ENCODE data around the gene SCG5. TPM values are rescaled to one million over a fixed set of nuclear protein-coding genes. Genes with fewer than 3 reads are reported as not detected.

Gene SCG5
- total RNA-seq, 1 donor from 2014 or later, result 0.65 TPM

DNA sequence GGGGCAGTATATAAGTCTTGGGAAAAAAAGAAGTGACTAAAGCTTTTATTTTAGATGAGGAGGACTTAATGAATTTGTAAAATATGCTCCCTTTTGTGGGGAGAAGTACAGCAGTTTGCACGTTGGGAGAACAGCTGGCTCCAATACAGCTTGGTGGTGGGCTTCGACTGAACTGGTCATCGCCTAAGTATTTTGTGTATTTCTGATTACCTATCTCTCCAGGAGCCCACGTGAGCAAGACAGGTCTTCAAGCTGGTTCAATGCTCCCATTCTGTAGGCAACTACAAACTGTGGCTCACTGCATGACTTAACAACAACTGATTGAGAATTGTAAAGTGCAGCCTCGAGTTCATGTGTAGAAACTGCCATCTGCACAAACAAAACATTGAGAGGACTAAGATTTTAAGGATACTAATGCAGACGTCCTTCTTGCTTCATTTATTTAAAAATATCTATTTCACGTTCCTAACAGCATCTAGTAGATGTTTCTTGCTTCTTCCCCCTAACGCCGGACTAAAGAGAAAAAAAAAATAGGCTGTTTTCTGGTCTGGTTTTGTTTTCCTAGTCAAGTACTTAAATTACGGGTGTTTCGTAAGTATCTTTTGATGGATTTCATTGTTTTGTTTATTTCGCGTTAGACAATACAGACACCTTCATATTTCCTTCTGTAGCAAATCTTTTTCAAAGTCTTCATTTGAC is 74.9 kb downstream of the SCG5 start:
- Histone ChIP-seq H3K36me3 (no peaks in the 10 kb centered on the region), H3K27me3 (ENCODE audit: low read depth) (peaks cover 78% of the 10 kb centered on the region), H3K27ac (no peak overlapping the region), H3K4me3 (peak overlapping the region; percentile 40), H3K4me1 (peaks cover 30% of the 10 kb centered on the region), H3K9me3 (no peaks in the 10 kb centered on the region)
- TF ChIP-seq, protein P1, sequence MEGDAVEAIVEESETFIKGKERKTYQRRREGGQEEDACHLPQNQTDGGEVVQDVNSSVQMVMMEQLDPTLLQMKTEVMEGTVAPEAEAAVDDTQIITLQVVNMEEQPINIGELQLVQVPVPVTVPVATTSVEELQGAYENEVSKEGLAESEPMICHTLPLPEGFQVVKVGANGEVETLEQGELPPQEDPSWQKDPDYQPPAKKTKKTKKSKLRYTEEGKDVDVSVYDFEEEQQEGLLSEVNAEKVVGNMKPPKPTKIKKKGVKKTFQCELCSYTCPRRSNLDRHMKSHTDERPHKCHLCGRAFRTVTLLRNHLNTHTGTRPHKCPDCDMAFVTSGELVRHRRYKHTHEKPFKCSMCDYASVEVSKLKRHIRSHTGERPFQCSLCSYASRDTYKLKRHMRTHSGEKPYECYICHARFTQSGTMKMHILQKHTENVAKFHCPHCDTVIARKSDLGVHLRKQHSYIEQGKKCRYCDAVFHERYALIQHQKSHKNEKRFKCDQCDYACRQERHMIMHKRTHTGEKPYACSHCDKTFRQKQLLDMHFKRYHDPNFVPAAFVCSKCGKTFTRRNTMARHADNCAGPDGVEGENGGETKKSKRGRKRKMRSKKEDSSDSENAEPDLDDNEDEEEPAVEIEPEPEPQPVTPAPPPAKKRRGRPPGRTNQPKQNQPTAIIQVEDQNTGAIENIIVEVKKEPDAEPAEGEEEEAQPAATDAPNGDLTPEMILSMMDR (IDR thresholded peaks at IDR 0.05), result no peak
- ATAC-seq (no peak), DNase-seq (no peak)
- intact Hi-C loops (cut with DNase I), result no loop called here

DNA sequence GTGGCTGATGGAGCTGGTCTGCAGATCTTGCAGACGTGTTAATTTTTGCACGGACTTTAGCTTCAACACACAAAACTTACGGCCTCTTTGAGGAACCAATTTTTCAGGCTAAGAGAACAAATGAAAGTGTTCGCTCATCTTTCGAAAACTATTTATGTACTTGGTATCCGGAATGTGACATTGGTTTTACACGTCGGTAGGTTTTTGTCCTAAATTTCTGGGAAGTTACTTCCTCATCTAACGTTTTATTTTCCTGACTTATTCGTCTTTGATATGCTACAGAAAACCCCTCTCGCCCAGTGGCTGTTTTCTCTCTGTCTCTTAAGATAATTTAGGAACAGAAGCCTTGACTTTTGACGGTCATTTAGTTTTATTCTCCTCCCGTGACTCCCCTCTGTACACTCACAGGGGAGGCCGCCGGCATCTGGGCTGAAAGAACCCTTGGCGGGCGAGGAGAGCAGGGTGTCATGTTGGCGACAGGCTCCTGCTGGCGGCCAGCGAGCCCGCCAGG is 75.5 kb downstream of the SCG5 start:
- intact Hi-C loops (cut with DNase I), result no loop called here
- no peaks in the 10 kb centered on the region for H3K9me3 ChIP-seq
- ATAC-seq (no peak), DNase-seq (no peak)
- peaks cover 30% of the 10 kb centered on the region for H3K4me1 ChIP-seq
- H3K27me3 ChIP-seq (ENCODE audit: low read depth), result peaks cover 78% of the 10 kb centered on the region
- TF ChIP-seq, protein P1 (IDR thresholded peaks at IDR 0.05), result no peak
- H3K36me3 ChIP-seq, result no peaks in the 10 kb centered on the region
- H3K27ac ChIP-seq, result no peak overlapping the region
- H3K4me3 ChIP-seq, result peak overlapping the region; percentile 40

DNA sequence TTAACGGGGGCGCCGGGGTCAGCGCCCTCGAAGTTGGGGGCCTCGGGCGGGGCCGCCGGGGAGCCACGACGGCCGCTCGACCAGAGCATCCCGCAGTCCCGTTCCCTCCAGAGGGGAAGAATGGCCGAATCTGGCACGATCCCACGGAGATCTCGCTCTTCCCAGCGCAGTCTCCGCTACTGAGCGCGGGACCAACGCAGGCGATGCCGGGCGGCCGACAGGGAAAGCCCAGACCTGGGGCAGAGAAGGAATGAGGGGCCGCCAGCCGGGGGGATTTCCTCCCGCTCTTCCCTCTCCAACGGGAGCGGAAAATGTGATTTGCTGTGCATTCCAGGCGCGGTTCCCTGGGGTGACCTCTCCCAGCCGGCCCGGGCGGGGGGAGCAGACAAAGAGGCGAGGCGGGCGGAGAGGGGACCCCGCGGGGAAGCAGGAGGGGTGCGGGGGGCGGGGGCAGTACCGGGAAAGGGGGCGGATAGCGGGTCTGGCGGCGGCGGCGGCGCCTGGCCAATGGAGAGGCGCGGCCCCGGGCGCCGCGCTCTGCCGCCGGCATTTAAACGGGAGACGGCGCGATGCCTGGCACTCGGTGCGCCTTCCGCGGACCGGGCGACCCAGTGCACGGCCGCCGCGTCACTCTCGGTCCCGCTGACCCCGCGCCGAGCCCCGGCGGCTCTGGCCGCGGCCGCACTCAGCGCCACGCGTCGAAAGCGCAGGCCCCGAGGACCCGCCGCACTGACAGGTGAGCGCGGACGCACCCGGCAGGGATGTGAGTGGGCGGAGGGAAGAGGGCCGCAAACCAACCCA is 76.1 kb downstream of the SCG5 start, which contains the start of gene GREM1:
TSS of gene GREM1 (plus strand) at position 579 of the 801 bp plus-strand sequence. CDS start 12,687 bp downstream, outside the sequence.
- Histone ChIP-seq H3K4me1 (peaks cover 30% of the 10 kb centered on the region), H3K9me3 (no peaks in the 10 kb centered on the region), H3K27me3 (ENCODE audit: low read depth) (peaks cover 78% of the 10 kb centered on the region), H3K4me3 (peak within 1 kb of the TSS; percentile 40), H3K36me3 (no peaks in the 10 kb centered on the region), H3K27ac (no peak within 1 kb of the TSS)
- TF ChIP-seq, protein P1 (IDR thresholded peaks at IDR 0.05), result no peak
- intact Hi-C loops (cut with DNase I), result no loop called here
- DNase-seq, result no peak
- peak; percentile 14 to 35 for ATAC-seq

DNA sequence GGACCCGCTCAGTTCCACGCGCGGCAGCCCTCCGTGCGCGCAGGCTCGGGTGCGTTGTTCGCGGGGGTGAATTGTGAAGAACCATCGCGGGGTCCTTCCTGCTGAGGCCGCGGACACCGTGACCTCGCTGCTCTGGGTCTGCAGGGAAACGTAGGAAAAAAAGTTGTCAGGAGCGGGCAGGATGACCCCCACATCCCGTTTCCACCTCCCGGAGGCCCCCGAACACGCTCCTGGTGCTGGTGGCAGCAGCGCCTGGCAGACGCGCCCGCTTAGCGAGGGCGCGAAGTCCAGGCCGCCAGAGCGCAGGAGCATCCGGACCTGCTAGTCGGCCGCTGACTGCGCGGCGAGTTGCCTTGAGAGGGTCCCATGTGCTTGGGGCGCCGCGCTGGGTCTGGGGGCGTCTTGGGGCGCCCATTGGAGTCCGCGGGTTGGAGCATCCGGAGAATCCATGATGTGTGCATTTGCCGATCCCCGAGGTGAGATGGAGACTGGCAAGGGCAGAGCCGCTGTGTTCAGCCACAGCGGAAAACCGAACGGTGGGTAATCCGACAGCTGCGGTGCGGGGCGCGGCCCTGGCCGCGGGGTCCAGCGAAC is 76.8 kb downstream of the SCG5 start:
- TF ChIP-seq, protein P1 (IDR thresholded peaks at IDR 0.05), result no peak
- no peaks in the 10 kb centered on the region for H3K9me3 ChIP-seq
- peak overlapping the region; percentile 40 for H3K4me3 ChIP-seq
- DNase-seq (no peak), ATAC-seq (peak; percentile 29 to 30)
- H3K27ac ChIP-seq, result no peak overlapping the region
- peaks cover 30% of the 10 kb centered on the region for H3K4me1 ChIP-seq
- H3K27me3 ChIP-seq (ENCODE audit: low read depth), result peaks cover 74% of the 10 kb centered on the region
- intact Hi-C loops (cut with DNase I), result no loop called here
- no peaks in the 10 kb centered on the region for H3K36me3 ChIP-seq
